OCI-LY3 (cell line): ENCODE results near the gene NLRC5.

Experiments
- H2AFZ ChIP-seq: fragments of 200-600, 300-600 bp; shearing (Covaris generic); 2 replicates; pipeline ENCODE4 v1.6.0; 2014; ENCODE audit warnings: antibody characterized with exemption, low read depth, low read length
- H3K27ac ChIP-seq: fragments of 200-600, 300-600 bp; sonication (generic); 2 replicates; pipeline ENCODE4 v1.5.1; 2014; ENCODE audit warnings: mild to moderate bottlenecking, low read length, moderate library complexity, mixed read lengths
- H3K27me3 ChIP-seq: fragments of 200-600, 300-600 bp; sonication (generic); 2 replicates; pipeline ENCODE4 v1.6.1; 2014; ENCODE audit warnings: low read depth, low read length, mixed read lengths
- H3K36me3 ChIP-seq: fragments of 200-600, 300-600 bp; sonication (generic); replicated peaks from 2 replicates; pipeline ENCODE3; 2014; ENCODE audit warnings: low read depth, low read length, mixed read lengths
- H3K4me1 ChIP-seq: fragments of 300-600, 200-600 bp; sonication (generic); 2 replicates; pipeline ENCODE4 v1.6.1; 2014; ENCODE audit warnings: low read length, mixed read lengths
- H3K4me2 ChIP-seq: fragments of 200-600, 300-600 bp; sonication (generic); 2 replicates; pipeline ENCODE4 v1.6.1; 2014; ENCODE audit warnings: low read length, mixed read lengths
- H3K4me3 ChIP-seq: fragments of 300-600, 200-600 bp; sonication (generic); 2 replicates; pipeline ENCODE4 v1.5.1; 2014; ENCODE audit warnings: antibody characterized with exemption, mild to moderate bottlenecking, low read length, moderate library complexity
- H3K79me2 ChIP-seq: fragments of 300-600, 200-600 bp; shearing (Covaris generic); 2 replicates; pipeline ENCODE4 v1.6.1; 2014; ENCODE audit warnings: mild to moderate bottlenecking, low read length, mixed read lengths
- H3K9ac ChIP-seq: fragments of 300-600, 200-600 bp; shearing (Covaris generic); 2 replicates; pipeline ENCODE4 v1.6.0; 2014; ENCODE audit warnings: mild to moderate bottlenecking, low read length, moderate library complexity
- H3K9me3 ChIP-seq: fragments of 200-600, 300-600 bp; shearing (Covaris generic); 2 replicates; pipeline ENCODE4 v1.6.1; 2014; ENCODE audit warnings: low read length, mixed read lengths; ENCODE audit not compliant: insufficient read depth
- H4K20me1 ChIP-seq: fragments of 200-600, 300-600 bp; sonication (generic); 2 replicates; pipeline ENCODE4 v1.6.1; 2016; ENCODE audit warnings: low read length, mixed read lengths; ENCODE audit not compliant: insufficient read depth
- CTCF ChIP-seq: fragments of 200-600, 300-600 bp; sonication (generic); IDR thresholded peaks from 2 replicates; pipeline ENCODE4 v1.5.1; 2014; ENCODE audit warnings: antibody characterized with exemption, low read length, low read depth
- EZH2phosphoT487 ChIP-seq: fragments of 200-600 bp; shearing (Covaris generic); IDR thresholded peaks from 2 replicates; pipeline ENCODE4 v1.6.1; 2018; ENCODE audit warnings: antibody characterized with exemption, mixed run types, low read depth

The NLRC5 gene

GRCh38 chr16:57071831-57072582 is 82.7 kb downstream of the NLRC5 start:
- Histone ChIP-seq H2AFZ (no peak overlapping the region), H3K4me1 (peaks cover 10% of the 10 kb centered on the region), H4K20me1 (no peaks in the 10 kb centered on the region), H3K9ac (no peak overlapping the region), H3K4me3 (no peak overlapping the region), H3K4me2 (no peak overlapping the region), H3K27ac (no peak overlapping the region), H3K9me3 (no peaks in the 10 kb centered on the region), H3K36me3 (peaks cover 3% of the 10 kb centered on the region), H3K79me2 (no peaks in the 10 kb centered on the region), H3K27me3 (no peaks in the 10 kb centered on the region)
- TF ChIP-seq CTCF (no peak), EZH2phosphoT487 (no peak)

GRCh38 chr16:57072616-57073275 is 83.4 kb downstream of the NLRC5 start:
- no peak overlapping the region for H3K9ac ChIP-seq
- no peaks in the 10 kb centered on the region for H3K9me3 ChIP-seq

GRCh38 chr16:57077714-57078113 is 88.4 kb downstream of the NLRC5 start:
- no peak overlapping the region for H3K27ac ChIP-seq
- H4K20me1 ChIP-seq = no peaks in the 10 kb centered on the region
- H3K36me3 ChIP-seq = no peaks in the 10 kb centered on the region
- H2AFZ ChIP-seq = no peak overlapping the region
- H3K79me2 ChIP-seq = no peaks in the 10 kb centered on the region
- no peak overlapping the region for H3K4me3 ChIP-seq
- no peak overlapping the region for H3K9ac ChIP-seq
- TF ChIP-seq CTCF = no peak
- TF ChIP-seq EZH2phosphoT487 = no peak
- no peak overlapping the region for H3K4me2 ChIP-seq
- H3K27me3 ChIP-seq = no peaks in the 10 kb centered on the region
- H3K4me1 ChIP-seq = no peaks in the 10 kb centered on the region
- H3K9me3 ChIP-seq = no peaks in the 10 kb centered on the region

More at GRCh38 chr16:57072616-57073275, 83.4 kb downstream of the NLRC5 start:
- Histone ChIP-seq H3K4me1 (peaks cover 2% of the 10 kb centered on the region), H3K79me2 (no peaks in the 10 kb centered on the region), H3K27ac (no peak overlapping the region), H3K27me3 (no peaks in the 10 kb centered on the region), H3K36me3 (peaks cover 3% of the 10 kb centered on the region), H4K20me1 (no peaks in the 10 kb centered on the region), H2AFZ (no peak overlapping the region), H3K4me2 (no peak overlapping the region), H3K4me3 (no peak overlapping the region)
- no peak for TF ChIP-seq EZH2phosphoT487
- TF ChIP-seq CTCF = no peak

- Histone ChIP-seq H3K27me3 (no peaks in the 10 kb centered on the region), H3K79me2 (no peaks in the 10 kb centered on the region), H3K9ac (no peak overlapping the region)
These were observed 92.4 kb downstream of the NLRC5 start for GRCh38 chr16:57081744-57082143.

More at GRCh38 chr16:57081744-57082143, 92.4 kb downstream of the NLRC5 start:
- Histone ChIP-seq H3K4me1 (peaks cover 7% of the 10 kb centered on the region; the same call in 1 of the 2 replicates), H3K27ac (no peak overlapping the region), H2AFZ (no peak overlapping the region), H3K4me3 (no peak overlapping the region), H4K20me1 (no peaks in the 10 kb centered on the region), H3K9me3 (no peaks in the 10 kb centered on the region), H3K36me3 (no peaks in the 10 kb centered on the region), H3K4me2 (no peak overlapping the region)
- TF ChIP-seq EZH2phosphoT487 (no peak), CTCF (no peak)
